GM18858 (cell line): ENCODE results near the gene CDK5.

Source experiments
- ATAC-seq: cut with Tn5 transposase; IDR thresholded peaks from one replicate; pipeline ENCODE4 v1.9.1; 2021; ENCODE audit not compliant: unreplicated experiment

Gene CDK5

GRCh38 chr7:151074817-151075661 is 17.3 kb upstream of the CDK5 start:
- ATAC-seq: no peak

- ATAC-seq: no peak
Observed at GRCh38 chr7:151073990-151074389, 16.3 kb upstream of the CDK5 start.

- no peak for ATAC-seq
Observed at GRCh38 chr7:151071032-151071866, 13.6 kb upstream of the CDK5 start.

- no peak for ATAC-seq
Observed at GRCh38 chr7:151070574-151070960, 12.9 kb upstream of the CDK5 start.

- no peak for ATAC-seq
Observed at GRCh38 chr7:151069841-151070573, 12.3 kb upstream of the CDK5 start.

GRCh38 chr7:151068069-151068773 is 10.5 kb upstream of the CDK5 start:
- no peak for ATAC-seq

GRCh38 chr7:151066273-151066974 is 8.7 kb upstream of the CDK5 start:
- no peak for ATAC-seq

- ATAC-seq: no peak
Observed at GRCh38 chr7:151065516-151065915, 7.8 kb upstream of the CDK5 start.

- no peak for ATAC-seq
Observed at GRCh38 chr7:151064993-151065392, 7.3 kb upstream of the CDK5 start.

- ATAC-seq: no peak
Observed at GRCh38 chr7:151064454-151064853, 6.8 kb upstream of the CDK5 start.

- ATAC-seq: no peak
Observed at GRCh38 chr7:151063212-151063561, 5.5 kb upstream of the CDK5 start.

GRCh38 chr7:151062399-151063211 is 4.9 kb upstream of the CDK5 start:
- ATAC-seq: no peak

GRCh38 chr7:151062111-151062398 is 4.4 kb upstream of the CDK5 start:
- no peak for ATAC-seq

- ATAC-seq: no peak
Observed at GRCh38 chr7:151061213-151062110, 3.8 kb upstream of the CDK5 start.

GRCh38 chr7:151060416-151061212 is 2.9 kb upstream of the CDK5 start:
- no peak for ATAC-seq

GRCh38 chr7:151060113-151060415 is 2.4 kb upstream of the CDK5 start:
- no peak for ATAC-seq

- no peak for ATAC-seq
Observed at GRCh38 chr7:151059367-151060112, 1.8 kb upstream of the CDK5 start, which contains the start of gene SLC4A2. Gene SLC4A2 (plus strand): TSS chr7:151059589. CDS start chr7:151061988, 2,399 bp downstream.
